ENCODE results near the gene CDC42EP1.

The CDC42EP1 gene

DNA sequence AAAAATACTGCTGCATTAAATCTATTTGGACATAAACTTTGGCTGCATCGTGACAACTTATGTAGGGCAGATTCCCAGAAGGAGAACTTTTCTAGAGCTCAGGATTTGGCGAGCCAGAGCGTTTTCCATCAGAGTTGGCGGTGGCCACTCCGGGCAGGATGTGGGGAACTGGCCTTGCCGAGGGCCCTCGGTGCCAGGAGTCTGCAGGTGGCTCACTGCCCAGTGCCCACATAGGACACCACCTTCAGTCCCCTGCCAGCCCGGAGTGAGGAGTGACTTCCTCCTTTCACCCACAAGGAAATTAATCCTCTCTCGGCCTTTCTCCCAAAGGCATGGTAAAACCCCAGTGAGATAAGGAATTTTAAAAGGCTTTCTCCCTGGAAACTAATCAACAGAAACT is 21.2 kb downstream of the CDC42EP1 start:
- Histone ChIP-seq H3K27me3 (ENCODE audit: insufficient read depth, low read length) (peaks cover 4% of the 10 kb centered on the region; the same call in 1 of the 2 replicates), H3K27ac (ENCODE audit: low read depth, low read length, poor library complexity, severe bottlenecking) (no peak overlapping the region), H3K36me3 (ENCODE audit: insufficient read depth, low read length) (no peaks in the 10 kb centered on the region), H3K9ac (ENCODE audit: low read length) (no peak overlapping the region), H2AFZ (ENCODE audit: low read length) (no peak overlapping the region), H3K4me2 (ENCODE audit: low read length) (no peak overlapping the region), H3F3A (ENCODE audit: insufficient read depth, low read length) (no peaks in the 10 kb centered on the region), H4K20me1 (ENCODE audit: insufficient read depth, low read length) (no peaks in the 10 kb centered on the region), H3K4me3 (ENCODE audit: low read depth, low read length, poor library complexity, severe bottlenecking) (no peak overlapping the region), H3K9me3 (ENCODE audit: low read length) (no peaks in the 10 kb centered on the region), H3K4me1 (ENCODE audit: insufficient read depth, low read length, severe bottlenecking) (no peaks in the 10 kb centered on the region), H3K9me2 (ENCODE audit: low read depth, low read length) (no peaks in the 10 kb centered on the region), H3K79me2 (ENCODE audit: insufficient read depth, low read length) (no peaks in the 10 kb centered on the region)
- TF ChIP-seq, protein P1, sequence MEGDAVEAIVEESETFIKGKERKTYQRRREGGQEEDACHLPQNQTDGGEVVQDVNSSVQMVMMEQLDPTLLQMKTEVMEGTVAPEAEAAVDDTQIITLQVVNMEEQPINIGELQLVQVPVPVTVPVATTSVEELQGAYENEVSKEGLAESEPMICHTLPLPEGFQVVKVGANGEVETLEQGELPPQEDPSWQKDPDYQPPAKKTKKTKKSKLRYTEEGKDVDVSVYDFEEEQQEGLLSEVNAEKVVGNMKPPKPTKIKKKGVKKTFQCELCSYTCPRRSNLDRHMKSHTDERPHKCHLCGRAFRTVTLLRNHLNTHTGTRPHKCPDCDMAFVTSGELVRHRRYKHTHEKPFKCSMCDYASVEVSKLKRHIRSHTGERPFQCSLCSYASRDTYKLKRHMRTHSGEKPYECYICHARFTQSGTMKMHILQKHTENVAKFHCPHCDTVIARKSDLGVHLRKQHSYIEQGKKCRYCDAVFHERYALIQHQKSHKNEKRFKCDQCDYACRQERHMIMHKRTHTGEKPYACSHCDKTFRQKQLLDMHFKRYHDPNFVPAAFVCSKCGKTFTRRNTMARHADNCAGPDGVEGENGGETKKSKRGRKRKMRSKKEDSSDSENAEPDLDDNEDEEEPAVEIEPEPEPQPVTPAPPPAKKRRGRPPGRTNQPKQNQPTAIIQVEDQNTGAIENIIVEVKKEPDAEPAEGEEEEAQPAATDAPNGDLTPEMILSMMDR (IDR thresholded peaks at IDR 0.05; ENCODE audit: low read length), result no peak
- no peak for TF ChIP-seq EZH2 (IDR thresholded peaks at IDR 0.05; ENCODE audit: borderline replicate concordance, low read length)

DNA sequence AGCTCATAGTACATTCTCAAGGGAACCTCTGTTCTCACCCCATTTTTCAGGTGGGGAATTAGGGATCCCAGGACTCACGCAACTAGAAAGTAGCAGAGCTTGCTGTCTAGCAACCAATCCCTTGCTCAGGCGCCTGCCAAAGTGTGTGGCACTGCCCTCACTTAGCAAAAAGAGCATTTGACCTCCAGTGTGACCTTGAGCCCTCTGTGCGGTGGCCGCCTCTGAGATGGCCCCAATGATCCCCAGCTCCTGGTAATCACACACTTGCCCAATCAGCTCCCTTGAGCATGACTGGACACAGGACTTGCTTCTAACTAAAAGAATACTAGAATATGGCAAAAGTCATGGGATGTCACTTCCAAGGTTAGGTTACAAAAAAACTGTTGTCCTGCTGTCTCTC is 22.2 kb downstream of the CDC42EP1 start:
- Histone ChIP-seq H3K36me3 (ENCODE audit: insufficient read depth, low read length) (no peaks in the 10 kb centered on the region), H3K4me2 (ENCODE audit: low read length) (no peak overlapping the region), H4K20me1 (ENCODE audit: insufficient read depth, low read length) (no peaks in the 10 kb centered on the region), H3F3A (ENCODE audit: insufficient read depth, low read length) (no peaks in the 10 kb centered on the region), H2AFZ (ENCODE audit: low read length) (no peak overlapping the region), H3K9me3 (ENCODE audit: low read length) (no peaks in the 10 kb centered on the region), H3K4me3 (ENCODE audit: low read depth, low read length, poor library complexity, severe bottlenecking) (no peak overlapping the region), H3K9ac (ENCODE audit: low read length) (no peak overlapping the region), H3K9me2 (ENCODE audit: low read depth, low read length) (no peaks in the 10 kb centered on the region), H3K27me3 (ENCODE audit: insufficient read depth, low read length) (peaks cover 4% of the 10 kb centered on the region; the same call in 1 of the 2 replicates), H3K79me2 (ENCODE audit: insufficient read depth, low read length) (no peaks in the 10 kb centered on the region), H3K27ac (ENCODE audit: low read depth, low read length, poor library complexity, severe bottlenecking) (no peak overlapping the region), H3K4me1 (ENCODE audit: insufficient read depth, low read length, severe bottlenecking) (no peaks in the 10 kb centered on the region)
- TF ChIP-seq, protein P1 (IDR thresholded peaks at IDR 0.05; ENCODE audit: low read length), result no peak
- no peak for TF ChIP-seq EZH2 (IDR thresholded peaks at IDR 0.05; ENCODE audit: borderline replicate concordance, low read length)

DNA sequence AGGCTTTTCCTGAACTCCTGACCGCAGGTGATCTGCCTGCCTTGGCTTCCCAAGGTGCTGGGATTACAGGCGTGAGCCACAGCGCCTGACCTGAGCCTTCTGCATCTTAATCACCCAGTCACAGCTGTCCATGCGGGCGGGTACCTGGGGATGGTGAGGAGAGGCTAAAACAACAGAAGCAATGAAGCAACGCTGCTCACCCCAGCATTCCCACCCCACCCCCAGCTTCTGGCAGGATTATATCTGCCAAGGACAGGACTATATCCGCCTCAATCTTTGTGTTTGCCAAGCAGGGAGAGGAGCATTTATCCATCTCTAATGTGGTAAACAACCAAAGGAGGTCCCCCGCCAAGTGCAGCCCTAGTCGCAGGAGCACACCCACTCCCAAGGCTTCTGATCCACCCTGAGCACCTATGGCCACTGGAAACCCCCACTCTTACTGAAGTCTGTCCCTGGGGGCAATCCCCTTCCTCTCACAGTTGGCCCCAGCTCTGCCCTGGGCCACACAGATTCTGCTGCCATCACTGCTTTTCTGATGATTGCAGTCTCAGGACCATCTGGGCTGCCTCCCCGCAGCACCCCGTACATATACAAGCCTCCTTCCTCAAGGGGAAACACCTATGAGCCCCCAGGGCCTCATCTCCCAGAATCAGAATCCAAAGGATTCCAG is 28.4 kb downstream of the CDC42EP1 start:
- Histone ChIP-seq H3F3A (ENCODE audit: insufficient read depth, low read length) (no peaks in the 10 kb centered on the region), H3K4me3 (ENCODE audit: low read depth, low read length, poor library complexity, severe bottlenecking) (no peak overlapping the region), H2AFZ (ENCODE audit: low read length) (no peak overlapping the region), H3K9ac (ENCODE audit: low read length) (no peak overlapping the region), H3K27me3 (ENCODE audit: insufficient read depth, low read length) (peaks cover 8% of the 10 kb centered on the region; the same call in 1 of the 2 replicates), H3K36me3 (ENCODE audit: insufficient read depth, low read length) (no peaks in the 10 kb centered on the region), H3K4me1 (ENCODE audit: insufficient read depth, low read length, severe bottlenecking) (peaks cover 4% of the 10 kb centered on the region), H3K27ac (ENCODE audit: low read depth, low read length, poor library complexity, severe bottlenecking) (no peak overlapping the region), H3K79me2 (ENCODE audit: insufficient read depth, low read length) (no peaks in the 10 kb centered on the region), H3K9me3 (ENCODE audit: low read length) (no peaks in the 10 kb centered on the region), H3K4me2 (ENCODE audit: low read length) (no peak overlapping the region), H3K9me2 (ENCODE audit: low read depth, low read length) (no peaks in the 10 kb centered on the region), H4K20me1 (ENCODE audit: insufficient read depth, low read length) (no peaks in the 10 kb centered on the region)
- TF ChIP-seq EZH2 (IDR thresholded peaks at IDR 0.05; ENCODE audit: borderline replicate concordance, low read length), result no peak
- TF ChIP-seq, protein P1 (IDR thresholded peaks at IDR 0.05; ENCODE audit: low read length), result no peak
